ENCODE data around the gene SEC24C.
"Not testable (repeated sequence)": the region's sequence is repeated elsewhere in the genome, so short reads cannot be mapped to it uniquely, and the experiment has no call there.

SEC24C gene

DNA sequence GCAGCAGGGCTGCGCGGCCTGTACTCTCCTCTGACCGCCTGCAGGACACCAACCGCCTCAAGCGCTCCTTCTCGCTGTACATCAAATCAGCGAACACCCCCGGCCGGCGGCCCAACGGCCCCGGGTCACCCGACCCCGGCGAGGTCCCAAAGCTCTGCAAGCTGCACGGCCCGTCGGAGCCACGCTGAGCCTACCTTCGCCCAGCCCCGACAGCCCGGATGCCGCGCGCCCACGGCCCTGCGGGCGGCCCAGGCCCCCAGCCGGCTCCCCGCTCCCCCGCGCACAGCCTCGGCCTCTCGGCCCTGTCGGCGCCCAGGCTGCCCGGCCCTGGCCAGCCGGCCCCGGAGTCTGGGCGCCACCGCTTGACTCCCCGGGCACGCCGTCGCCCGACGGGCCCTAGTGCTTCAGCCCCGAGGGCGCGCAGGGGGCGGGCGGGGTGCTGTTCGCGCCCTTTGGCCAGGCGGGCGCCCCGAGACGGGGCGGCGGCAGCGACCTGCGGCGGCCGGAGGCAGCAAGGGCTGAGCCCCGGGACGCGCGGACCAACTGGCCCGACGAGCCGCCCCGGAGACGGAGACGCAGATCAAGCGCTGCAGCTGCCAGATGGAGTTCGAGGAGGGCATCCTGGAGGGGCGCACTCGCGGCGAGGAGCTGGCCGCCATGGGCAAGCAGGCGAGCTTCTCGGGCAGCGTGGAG is 11.1 kb upstream of the SEC24C start:
- TF ChIP-seq EZH2phosphoT487 (conservative IDR thresholded peaks at IDR 0.05; ENCODE audit: low read length): no peak
- TF ChIP-seq, protein P1, sequence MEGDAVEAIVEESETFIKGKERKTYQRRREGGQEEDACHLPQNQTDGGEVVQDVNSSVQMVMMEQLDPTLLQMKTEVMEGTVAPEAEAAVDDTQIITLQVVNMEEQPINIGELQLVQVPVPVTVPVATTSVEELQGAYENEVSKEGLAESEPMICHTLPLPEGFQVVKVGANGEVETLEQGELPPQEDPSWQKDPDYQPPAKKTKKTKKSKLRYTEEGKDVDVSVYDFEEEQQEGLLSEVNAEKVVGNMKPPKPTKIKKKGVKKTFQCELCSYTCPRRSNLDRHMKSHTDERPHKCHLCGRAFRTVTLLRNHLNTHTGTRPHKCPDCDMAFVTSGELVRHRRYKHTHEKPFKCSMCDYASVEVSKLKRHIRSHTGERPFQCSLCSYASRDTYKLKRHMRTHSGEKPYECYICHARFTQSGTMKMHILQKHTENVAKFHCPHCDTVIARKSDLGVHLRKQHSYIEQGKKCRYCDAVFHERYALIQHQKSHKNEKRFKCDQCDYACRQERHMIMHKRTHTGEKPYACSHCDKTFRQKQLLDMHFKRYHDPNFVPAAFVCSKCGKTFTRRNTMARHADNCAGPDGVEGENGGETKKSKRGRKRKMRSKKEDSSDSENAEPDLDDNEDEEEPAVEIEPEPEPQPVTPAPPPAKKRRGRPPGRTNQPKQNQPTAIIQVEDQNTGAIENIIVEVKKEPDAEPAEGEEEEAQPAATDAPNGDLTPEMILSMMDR (IDR thresholded peaks at IDR 0.05; ENCODE audit: insufficient read depth, low read length, poor library complexity, severe bottlenecking): no peak
- Histone ChIP-seq H3K9me2 (replicated peaks; ENCODE audit: insufficient read depth, low read length) (no peaks in the 10 kb centered on the region), H3K9ac (ENCODE audit: low read length) (no peak overlapping the region), H3K79me2 (ENCODE audit: insufficient read depth, low read length) (peaks cover 24% of the 10 kb centered on the region), H3K36me3 (ENCODE audit: low read length) (no peaks in the 10 kb centered on the region), H3K9me3 (ENCODE audit: insufficient read depth, low read length) (no peaks in the 10 kb centered on the region), H2AFZ (ENCODE audit: low read depth, low read length, severe bottlenecking) (no peak overlapping the region), H3K4me3 (ENCODE audit: insufficient read depth, low read length, poor library complexity, severe bottlenecking) (no peak overlapping the region), H4K20me1 (ENCODE audit: low read depth, low read length) (no peaks in the 10 kb centered on the region), H3K27me3 (ENCODE audit: low read length) (no peaks in the 10 kb centered on the region), H3F3A (ENCODE audit: insufficient read depth) (peaks cover 4% of the 10 kb centered on the region; the same call in 1 of the 2 replicates), H3K4me2 (ENCODE audit: low read depth, low read length, poor library complexity, severe bottlenecking) (no peak overlapping the region), H3K27ac (ENCODE audit: low read depth, low read length) (no peak overlapping the region)

DNA sequence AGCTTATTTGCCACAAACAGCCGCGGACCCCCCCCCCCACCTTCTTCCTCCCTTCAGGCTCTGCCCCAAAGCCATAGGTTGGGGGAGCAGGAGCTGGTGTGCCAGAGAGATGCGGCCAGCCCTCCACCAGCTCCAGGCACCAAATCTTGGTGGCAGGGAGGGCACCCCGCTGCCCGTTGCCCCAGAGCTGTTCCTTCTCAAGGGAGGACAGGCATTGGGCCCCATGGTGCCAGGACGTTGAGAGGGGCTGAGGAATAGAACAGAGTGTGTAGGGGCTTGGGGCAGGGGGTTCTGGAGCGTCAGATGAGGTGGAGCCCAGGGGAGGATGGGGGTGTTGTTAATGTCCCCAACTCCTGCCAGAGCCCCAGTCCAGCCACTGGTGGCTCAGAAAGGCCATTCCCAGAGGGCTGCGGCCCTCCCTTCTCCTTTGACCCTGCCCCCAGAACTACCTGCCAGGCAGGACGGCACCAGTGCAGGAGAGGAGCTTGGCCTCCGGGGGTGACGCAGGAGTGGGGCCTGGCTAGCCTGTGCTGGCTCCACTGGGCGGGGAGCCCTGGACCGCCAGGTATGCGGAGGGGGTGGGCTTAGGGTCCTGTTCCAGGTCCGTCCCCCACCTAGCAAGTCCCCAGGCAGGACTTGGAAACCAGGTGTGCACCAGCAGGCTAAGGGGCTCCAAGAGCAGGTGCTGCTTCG is 10.0 kb upstream of the SEC24C start:
- Histone ChIP-seq H3K79me2 (ENCODE audit: insufficient read depth, low read length) (peaks cover 24% of the 10 kb centered on the region), H3K9ac (ENCODE audit: low read length) (no peak overlapping the region)
- TF ChIP-seq, protein P1 (IDR thresholded peaks at IDR 0.05; ENCODE audit: insufficient read depth, low read length, poor library complexity, severe bottlenecking): no peak
- TF ChIP-seq EZH2phosphoT487 (conservative IDR thresholded peaks at IDR 0.05; ENCODE audit: low read length): no peak

DNA sequence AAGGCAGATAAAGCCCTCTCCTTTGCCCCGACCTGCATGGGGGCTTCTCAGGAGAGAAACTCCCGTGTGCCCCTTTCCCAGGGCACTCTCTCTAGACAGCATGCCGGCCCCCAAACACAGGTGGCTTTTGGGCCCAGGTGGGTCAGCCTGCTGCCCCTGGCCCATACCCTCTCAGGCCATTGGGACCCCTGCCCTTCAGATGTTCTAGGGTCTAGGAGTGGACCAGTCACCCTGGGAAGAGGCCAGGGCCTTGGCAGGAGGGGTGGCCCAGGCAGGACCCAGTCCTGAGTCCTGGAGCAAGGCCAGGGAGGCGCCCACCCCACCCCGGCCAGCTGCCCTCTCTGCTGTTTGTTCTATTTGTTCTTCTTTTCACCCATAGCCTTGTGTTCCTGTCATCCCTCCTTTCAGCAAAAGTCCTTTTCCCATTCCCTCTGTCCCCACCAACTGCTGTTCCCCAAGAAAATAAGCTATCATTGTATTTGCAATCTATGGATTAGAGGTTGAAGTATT is 9.3 kb upstream of the SEC24C start:
- Histone ChIP-seq H4K20me1 (ENCODE audit: low read depth, low read length) (no peaks in the 10 kb centered on the region), H3K79me2 (ENCODE audit: insufficient read depth, low read length) (peaks cover 19% of the 10 kb centered on the region), H3K9me2 (replicated peaks; ENCODE audit: insufficient read depth, low read length) (no peaks in the 10 kb centered on the region), H3K27me3 (ENCODE audit: low read length) (no peaks in the 10 kb centered on the region), H3K27ac (ENCODE audit: low read depth, low read length) (no peak overlapping the region), H3K4me2 (ENCODE audit: low read depth, low read length, poor library complexity, severe bottlenecking) (no peak overlapping the region), H3K9me3 (ENCODE audit: insufficient read depth, low read length) (no peaks in the 10 kb centered on the region), H3K9ac (ENCODE audit: low read length) (no peak overlapping the region), H3K36me3 (ENCODE audit: low read length) (no peaks in the 10 kb centered on the region), H2AFZ (ENCODE audit: low read depth, low read length, severe bottlenecking) (no peak overlapping the region), H3K4me3 (ENCODE audit: insufficient read depth, low read length, poor library complexity, severe bottlenecking) (no peak overlapping the region), H3F3A (ENCODE audit: insufficient read depth) (peaks cover 4% of the 10 kb centered on the region; the same call in 1 of the 2 replicates)
- TF ChIP-seq, protein P1 (IDR thresholded peaks at IDR 0.05; ENCODE audit: insufficient read depth, low read length, poor library complexity, severe bottlenecking): no peak
- TF ChIP-seq EZH2phosphoT487 (conservative IDR thresholded peaks at IDR 0.05; ENCODE audit: low read length): no peak

More for the DNA sequence above, 10.0 kb upstream of the SEC24C start:
- Histone ChIP-seq H3K4me2 (ENCODE audit: low read depth, low read length, poor library complexity, severe bottlenecking) (no peak overlapping the region), H4K20me1 (ENCODE audit: low read depth, low read length) (no peaks in the 10 kb centered on the region), H3K27ac (ENCODE audit: low read depth, low read length) (no peak overlapping the region), H3F3A (ENCODE audit: insufficient read depth) (peaks cover 4% of the 10 kb centered on the region; the same call in 1 of the 2 replicates), H3K36me3 (ENCODE audit: low read length) (no peaks in the 10 kb centered on the region), H3K27me3 (ENCODE audit: low read length) (no peaks in the 10 kb centered on the region), H2AFZ (ENCODE audit: low read depth, low read length, severe bottlenecking) (no peak overlapping the region), H3K4me3 (ENCODE audit: insufficient read depth, low read length, poor library complexity, severe bottlenecking) (no peak overlapping the region), H3K9me3 (ENCODE audit: insufficient read depth, low read length) (no peaks in the 10 kb centered on the region), H3K9me2 (replicated peaks; ENCODE audit: insufficient read depth, low read length) (no peaks in the 10 kb centered on the region)

DNA sequence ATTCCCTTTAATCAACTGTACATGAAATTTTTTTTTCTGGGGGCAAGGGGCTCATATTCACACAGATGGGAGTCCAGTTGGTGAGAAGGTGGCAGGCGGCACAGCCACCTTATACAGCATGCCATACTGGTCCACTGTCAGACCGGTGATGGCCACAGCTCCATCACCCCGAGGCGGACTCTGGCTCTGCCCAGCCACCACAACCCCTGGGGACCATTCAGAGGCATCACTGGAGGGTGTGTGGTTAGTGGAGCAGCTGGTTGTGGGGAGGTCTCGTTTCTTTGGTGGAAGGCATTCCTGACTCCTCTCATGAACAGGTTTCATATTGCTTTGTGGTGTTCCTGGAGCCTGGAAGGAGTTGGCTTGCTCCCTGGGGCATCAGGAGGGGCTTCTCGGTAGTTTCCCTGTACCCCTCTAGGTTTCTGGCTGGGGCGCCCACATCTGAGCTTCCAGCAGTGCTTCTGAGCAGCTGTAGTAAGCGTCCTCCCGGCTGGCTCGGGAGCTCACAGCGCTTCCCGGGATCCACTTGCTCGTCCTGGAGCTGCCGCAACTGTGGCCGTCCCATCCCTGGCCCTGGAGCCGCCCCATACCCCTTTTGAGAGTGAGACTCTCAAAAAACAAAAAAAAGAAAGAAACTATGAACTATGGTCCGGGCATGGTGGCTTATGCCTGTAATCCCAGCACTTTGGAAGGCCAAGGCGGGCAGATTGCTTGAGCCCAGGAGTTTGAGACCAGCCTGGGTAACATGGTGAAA is 3.5 kb upstream of the SEC24C start:
- H3F3A ChIP-seq (ENCODE audit: insufficient read depth); H2AFZ ChIP-seq (ENCODE audit: low read depth, low read length, severe bottlenecking); H3K9me3 ChIP-seq (ENCODE audit: insufficient read depth, low read length); H3K27me3 ChIP-seq (ENCODE audit: low read length); H3K36me3 ChIP-seq (ENCODE audit: low read length); H4K20me1 ChIP-seq (ENCODE audit: low read depth, low read length); H3K4me3 ChIP-seq (ENCODE audit: insufficient read depth, low read length, poor library complexity, severe bottlenecking); H3K27ac ChIP-seq (ENCODE audit: low read depth, low read length); H3K4me2 ChIP-seq (ENCODE audit: low read depth, low read length, poor library complexity, severe bottlenecking); H3K9ac ChIP-seq (ENCODE audit: low read length); H3K9me2 ChIP-seq (replicated peaks; ENCODE audit: insufficient read depth, low read length): not testable (repeated sequence)
- H3K79me2 ChIP-seq (ENCODE audit: insufficient read depth, low read length): peaks cover 35% of the 10 kb centered on the region

Measured in SU-DHL-6 (cell line).